HFFc6 (cell line): ENCODE results near the gene SMIM45.

Experiments
- DNase-seq: peaks from one replicate; pipeline ENCODE4 v3.0.0-alpha.2; 2018
- H3K27ac Mint-ChIP-seq: 2 replicates; pipeline ENCODE4 v1.8.0; 2020; ENCODE audit warnings: mild to moderate bottlenecking, mixed read lengths
- H3K27me3 Mint-ChIP-seq: 2 replicates; pipeline ENCODE4 v1.8.0; 2021; ENCODE audit warnings: mild to moderate bottlenecking, moderate library complexity, mixed read lengths; ENCODE audit not compliant: insufficient read depth
- H3K36me3 Mint-ChIP-seq: 2 replicates; pipeline ENCODE4 v1.8.0; 2021; ENCODE audit warnings: low read depth, mixed read lengths
- H3K4me1 Mint-ChIP-seq: 2 replicates; pipeline ENCODE4 v1.8.0; 2020; ENCODE audit warnings: low read depth, mixed read lengths
- H3K4me3 Mint-ChIP-seq: 2 replicates; pipeline ENCODE4 v1.8.0; 2020; ENCODE audit warnings: mild to moderate bottlenecking, moderate library complexity, mixed read lengths
- H3K9me3 Mint-ChIP-seq: 2 replicates; pipeline ENCODE4 v1.8.0; 2020; ENCODE audit warnings: mild to moderate bottlenecking, mixed read lengths
- TF ChIP-seq, protein P1 (sequence below): fragments of 200-600 bp; sonication (generic); IDR thresholded peaks from 2 replicates; pipeline ENCODE4 v1.5.0; 2021; ENCODE audit warnings: antibody characterized with exemption, mild to moderate bottlenecking

SMIM45 gene

DNA sequence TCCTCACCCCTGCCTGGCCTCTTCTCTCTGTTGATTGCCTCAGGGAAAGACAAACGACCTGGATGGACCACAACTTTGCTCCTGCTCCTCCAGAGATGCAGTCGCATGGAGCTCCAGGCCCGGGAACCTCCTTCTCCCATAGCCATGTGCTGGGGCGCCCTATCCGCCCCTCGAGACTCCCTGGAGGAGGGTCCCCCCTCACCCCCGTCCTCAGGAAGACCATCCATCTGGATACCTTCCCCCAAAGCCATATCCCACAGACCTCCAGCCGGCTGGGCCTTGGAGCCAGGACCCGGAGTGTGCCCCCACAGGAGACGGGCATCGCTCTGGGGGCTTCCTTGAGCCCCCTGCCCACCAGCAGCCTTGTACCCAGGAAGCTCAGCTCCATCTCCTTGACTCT, 19.5 kb downstream of the SMIM45 start:
- Mint-ChIP-seq H3K27ac (no peak overlapping the region), H3K27me3 (peaks cover 28% of the 10 kb centered on the region), H3K9me3 (no peaks in the 10 kb centered on the region), H3K36me3 (no peaks in the 10 kb centered on the region), H3K4me3 (no peak overlapping the region), H3K4me1 (peaks cover 13% of the 10 kb centered on the region)
- DNase-seq, result no peak
- TF ChIP-seq, protein P1, sequence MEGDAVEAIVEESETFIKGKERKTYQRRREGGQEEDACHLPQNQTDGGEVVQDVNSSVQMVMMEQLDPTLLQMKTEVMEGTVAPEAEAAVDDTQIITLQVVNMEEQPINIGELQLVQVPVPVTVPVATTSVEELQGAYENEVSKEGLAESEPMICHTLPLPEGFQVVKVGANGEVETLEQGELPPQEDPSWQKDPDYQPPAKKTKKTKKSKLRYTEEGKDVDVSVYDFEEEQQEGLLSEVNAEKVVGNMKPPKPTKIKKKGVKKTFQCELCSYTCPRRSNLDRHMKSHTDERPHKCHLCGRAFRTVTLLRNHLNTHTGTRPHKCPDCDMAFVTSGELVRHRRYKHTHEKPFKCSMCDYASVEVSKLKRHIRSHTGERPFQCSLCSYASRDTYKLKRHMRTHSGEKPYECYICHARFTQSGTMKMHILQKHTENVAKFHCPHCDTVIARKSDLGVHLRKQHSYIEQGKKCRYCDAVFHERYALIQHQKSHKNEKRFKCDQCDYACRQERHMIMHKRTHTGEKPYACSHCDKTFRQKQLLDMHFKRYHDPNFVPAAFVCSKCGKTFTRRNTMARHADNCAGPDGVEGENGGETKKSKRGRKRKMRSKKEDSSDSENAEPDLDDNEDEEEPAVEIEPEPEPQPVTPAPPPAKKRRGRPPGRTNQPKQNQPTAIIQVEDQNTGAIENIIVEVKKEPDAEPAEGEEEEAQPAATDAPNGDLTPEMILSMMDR, result no peak

DNA sequence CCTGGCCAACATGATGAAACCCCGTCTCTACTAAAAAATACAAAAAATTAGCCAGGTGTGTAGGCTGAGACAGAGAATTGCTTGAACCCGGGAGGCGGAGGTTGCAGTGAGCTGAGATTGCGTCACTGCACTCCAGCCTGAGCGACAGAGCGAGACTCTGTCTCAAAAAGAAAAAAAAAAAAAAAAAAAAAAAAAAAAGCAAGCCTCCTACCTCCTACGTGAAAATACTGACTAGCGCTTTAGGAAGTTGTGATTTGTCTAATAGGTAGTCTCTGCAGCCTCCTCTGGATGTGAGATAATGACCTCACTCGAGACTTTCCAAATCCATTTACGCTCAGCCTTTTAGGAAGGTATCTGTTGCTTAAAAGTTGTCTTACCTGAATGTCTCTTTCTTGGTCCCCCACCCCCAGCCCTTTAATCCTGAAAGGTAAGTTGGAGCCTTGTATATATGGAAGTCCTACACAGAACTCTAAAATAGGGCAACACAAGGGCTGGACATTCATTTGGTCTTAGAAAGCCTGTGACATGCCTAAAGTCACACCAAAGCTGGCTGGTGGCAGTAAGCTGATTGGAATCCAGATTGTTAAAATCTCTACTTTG, 22.8 kb downstream of the SMIM45 start:
- peaks cover 47% of the 10 kb centered on the region for H3K27me3 Mint-ChIP-seq

DNA sequence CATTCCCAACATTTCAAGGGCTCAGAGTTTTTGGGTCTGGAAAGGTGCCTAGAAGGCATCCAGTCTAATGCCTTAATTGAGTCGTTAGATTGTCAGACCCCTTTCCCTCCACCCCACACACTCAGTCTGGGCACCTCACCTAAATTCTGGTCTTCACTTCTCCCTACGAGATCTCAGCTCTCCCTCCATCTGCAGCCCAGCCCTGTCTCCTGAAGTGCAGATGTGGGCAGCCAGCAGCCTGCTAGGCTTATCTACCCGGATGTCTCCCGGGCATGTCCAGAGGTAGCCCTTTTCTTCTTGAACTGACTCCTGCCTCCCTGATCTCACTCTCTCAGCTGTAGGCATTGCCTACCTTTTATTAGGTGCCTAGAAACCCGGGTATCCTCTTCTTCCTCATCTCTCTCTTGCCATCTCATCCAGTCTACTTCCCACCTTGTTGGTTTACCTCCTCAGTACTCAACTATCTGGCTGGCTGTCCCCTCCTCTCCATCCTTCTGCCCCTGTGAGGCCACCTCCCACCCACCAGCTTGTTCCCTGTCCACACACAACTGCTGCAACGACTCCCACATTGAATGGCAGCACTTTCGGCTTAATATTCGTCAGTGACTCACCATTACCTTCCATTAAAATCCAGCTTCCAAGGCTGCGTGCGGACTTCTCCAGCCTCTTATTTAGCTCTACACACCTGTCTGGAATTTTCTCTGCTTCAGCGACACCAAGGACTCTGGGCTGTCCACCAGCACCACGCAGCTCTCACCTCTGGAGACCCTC, 23.5 kb downstream of the SMIM45 start:
- Mint-ChIP-seq H3K4me1 (peaks cover 6% of the 10 kb centered on the region; the same call in 1 of the 2 replicates), H3K27me3 (peaks cover 45% of the 10 kb centered on the region), H3K4me3 (no peak overlapping the region), H3K36me3 (no peaks in the 10 kb centered on the region), H3K27ac (no peak overlapping the region), H3K9me3 (no peaks in the 10 kb centered on the region)
- DNase-seq, result no peak
- TF ChIP-seq, protein P1, result no peak

More for the DNA sequence above, 22.8 kb downstream of the SMIM45 start:
- Mint-ChIP-seq H3K4me3 (no peak overlapping the region), H3K36me3 (no peaks in the 10 kb centered on the region), H3K4me1 (peaks cover 6% of the 10 kb centered on the region; the same call in 1 of the 2 replicates), H3K9me3 (no peaks in the 10 kb centered on the region), H3K27ac (no peak overlapping the region)
- DNase-seq, result no peak
- TF ChIP-seq, protein P1, result no peak

DNA sequence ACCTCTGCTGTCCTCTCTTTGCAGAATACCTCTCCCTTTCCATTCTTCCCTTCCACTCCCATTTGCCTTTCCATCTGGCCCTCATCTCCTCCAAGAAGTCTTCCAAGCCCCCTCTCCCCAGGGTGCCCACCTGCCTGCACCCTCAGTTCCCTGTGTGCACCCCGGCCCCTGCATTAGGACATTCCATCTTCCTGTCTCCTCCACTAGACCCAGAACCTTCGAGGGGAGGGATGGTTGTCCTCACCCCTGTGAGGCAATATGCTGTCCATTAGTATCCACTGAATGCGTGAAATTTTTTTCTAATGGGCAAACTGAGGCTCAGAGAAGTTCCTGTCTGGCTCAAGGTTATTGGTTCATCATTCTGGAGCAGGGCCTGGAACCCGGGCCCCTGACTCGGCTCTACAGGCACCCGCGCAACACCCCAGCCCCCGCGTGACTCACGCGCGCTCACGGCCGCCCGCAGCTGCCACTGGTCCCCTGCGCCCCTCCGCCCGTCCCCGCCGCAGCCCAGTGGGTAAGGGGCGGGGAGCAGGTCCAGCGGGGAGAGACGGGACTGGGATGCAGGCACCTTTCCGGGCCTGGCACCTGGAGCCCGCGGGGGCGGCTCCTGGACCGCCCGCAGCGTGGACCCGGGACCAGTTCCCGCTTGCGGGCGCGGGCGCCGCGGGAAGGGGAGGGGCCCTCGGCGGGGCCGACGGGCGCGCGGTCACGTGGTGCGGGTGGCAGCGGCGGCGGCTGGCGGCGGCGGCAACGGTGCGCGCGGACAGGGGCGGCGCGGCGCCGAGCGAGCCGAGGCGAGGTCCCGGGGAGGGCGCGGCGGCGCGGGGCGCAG, 24.3 kb downstream of the SMIM45 start:
- H3K36me3 Mint-ChIP-seq, result no peaks in the 10 kb centered on the region
- H3K4me3 Mint-ChIP-seq, result no peak overlapping the region; the same call in 1 of the 2 replicates
- TF ChIP-seq, protein P1, result no peak
- peaks cover 41% of the 10 kb centered on the region for H3K27me3 Mint-ChIP-seq
- no peak for DNase-seq
- peaks cover 6% of the 10 kb centered on the region; the same call in 1 of the 2 replicates for H3K4me1 Mint-ChIP-seq
- no peak overlapping the region for H3K27ac Mint-ChIP-seq
- no peaks in the 10 kb centered on the region for H3K9me3 Mint-ChIP-seq

DNA sequence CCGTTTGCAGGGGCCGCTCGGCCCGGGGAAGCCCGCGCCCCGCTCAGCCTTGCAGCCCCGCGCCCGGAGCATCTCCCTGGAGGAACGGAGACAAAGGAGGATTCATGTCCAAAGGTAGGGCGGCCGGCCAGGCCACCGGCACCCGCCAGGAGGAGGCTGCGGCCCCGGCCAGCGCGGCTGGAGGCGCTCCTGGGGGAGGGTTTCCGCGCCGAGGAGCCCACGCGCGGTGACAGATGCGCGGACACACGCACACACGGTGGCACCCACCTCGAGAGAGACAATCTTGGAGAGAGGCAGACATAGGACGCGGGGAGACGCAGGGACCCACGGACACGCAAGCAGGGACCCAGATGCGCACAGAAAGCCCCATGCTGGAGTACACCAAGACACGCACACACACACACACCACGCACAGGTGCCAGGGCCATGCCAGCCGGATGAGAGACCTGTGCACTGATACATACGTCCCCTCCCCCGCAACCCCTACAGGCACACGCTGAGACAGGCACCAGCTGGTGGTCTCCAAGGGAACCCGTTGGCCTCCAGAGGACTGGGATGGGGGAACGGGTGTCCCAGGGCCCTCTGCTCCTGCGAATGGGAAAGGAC, 25.1 kb downstream of the SMIM45 start:
- TF ChIP-seq, protein P1, result no peak
- Mint-ChIP-seq H3K27me3 (peaks cover 41% of the 10 kb centered on the region), H3K27ac (no peak overlapping the region), H3K9me3 (no peaks in the 10 kb centered on the region), H3K4me1 (peaks cover 6% of the 10 kb centered on the region; the same call in 1 of the 2 replicates), H3K36me3 (no peaks in the 10 kb centered on the region), H3K4me3 (no peak overlapping the region)
- no peak for DNase-seq
